Left lobe of liver (tissue), 2 donors: Measurements from ENCODE around the gene ITIH6. TPM values are rescaled to one million over a fixed set of nuclear protein-coding genes. Genes with fewer than 3 reads are reported as not detected.
A peak's percentile ranks its signal among the peaks of the same experiment; 100 is the strongest.
"Not testable (repeated sequence)": the region's sequence is repeated elsewhere in the genome, so short reads cannot be mapped to it uniquely, and the experiment has no call there.

ENCODE experiments used
- ATAC-seq: fragments of 200-7000 bp; cut with Tn5 transposase; one replicate; pipeline ENCODE4 v1.9.1; 2020; ENCODE audit warnings: mild to moderate bottlenecking, moderate library complexity
- DNase-seq: peaks from one replicate; pipeline ENCODE4 v3.0.0-alpha.2; 2020; ENCODE audit warnings: low spot score
- total RNA-seq: library from RNA; stranded (reverse); gene quantifications from one replicate; pipeline ENCODE4 v1.2.1, GENCODE V29; 2021
- donor health status: DM: no; HTN: no; CAD: no; lungs with moderate emphysema.
- donor health status: DM: no; HTN: yes; CAD: no.

Gene ITIH6
- total RNA-seq, 1 donor from 2014 or later, result not detected

GRCh38 chrX:54807524-54808108, 9.6 kb upstream of the ITIH6 start, which contains the start of gene MAGED2:
MAGED2 (plus strand) TSS chrX:54807745; CDS start chrX:54809332, 1,587 bp downstream.
- DNase-seq (no peak), ATAC-seq (no peak)

GRCh38 chrX:54799046-54799445, 991 bp upstream of the ITIH6 start:
- no peak for ATAC-seq
- DNase-seq, result no peak

GRCh38 chrX:54794795-54795194, 3.3 kb downstream of the ITIH6 start:
- DNase-seq (no peak), ATAC-seq (no peak)

GRCh38 chrX:54794028-54794427, 4.0 kb downstream of the ITIH6 start:
- DNase-seq (no peak), ATAC-seq (no peak)

GRCh38 chrX:54789405-54789804, 8.7 kb downstream of the ITIH6 start:
- not testable (repeated sequence) for DNase-seq, ATAC-seq

GRCh38 chrX:54788446-54788845, 9.6 kb downstream of the ITIH6 start:
- ATAC-seq (no peak), DNase-seq (no peak)

- DNase-seq (peak; percentile 51), ATAC-seq (peak; percentile 96)
Observed at GRCh38 chrX:54786967-54787366, 11.1 kb downstream of the ITIH6 start.

GRCh38 chrX:54785901-54786300, 12.2 kb downstream of the ITIH6 start:
- DNase-seq, result peak; percentile 45
- peak; percentile 81 for ATAC-seq

- ATAC-seq (no peak), DNase-seq (no peak)
Observed at GRCh38 chrX:54776987-54777672, 20.9 kb downstream of the ITIH6 start.

- no peak for ATAC-seq
- DNase-seq, result no peak
Observed at GRCh38 chrX:54776061-54776460, 22.0 kb downstream of the ITIH6 start.

- not testable (repeated sequence) for DNase-seq, ATAC-seq
Observed at GRCh38 chrX:54774391-54775094, 23.5 kb downstream of the ITIH6 start.

- ATAC-seq, result no peak
Observed at GRCh38 chrX:54758114-54759055, 39.7 kb downstream of the ITIH6 start.

GRCh38 chrX:54754854-54755253, 43.2 kb downstream of the ITIH6 start:
- DNase-seq (no peak), ATAC-seq (no peak)

More at GRCh38 chrX:54758114-54759055, 39.7 kb downstream of the ITIH6 start:
- DNase-seq, result no peak

GRCh38 chrX:54748626-54749025, 49.4 kb downstream of the ITIH6 start:
- DNase-seq (no peak), ATAC-seq (no peak)

GRCh38 chrX:54747733-54748393, 50.2 kb downstream of the ITIH6 start:
- no peak for ATAC-seq
- no peak for DNase-seq

- no peak for ATAC-seq
- DNase-seq, result no peak
Observed at GRCh38 chrX:54746928-54747327, 51.1 kb downstream of the ITIH6 start.

- ATAC-seq (peak; percentile 91), DNase-seq (no peak)
Observed at GRCh38 chrX:54745676-54746075, 52.4 kb downstream of the ITIH6 start.

GRCh38 chrX:54738567-54738966, 59.5 kb downstream of the ITIH6 start:
- ATAC-seq, DNase-seq: not testable (repeated sequence)

GRCh38 chrX:54736298-54736942, 61.6 kb downstream of the ITIH6 start:
- not testable (repeated sequence) for ATAC-seq, DNase-seq

- ATAC-seq (no peak), DNase-seq (no peak)
Observed at GRCh38 chrX:54721424-54721823, 76.6 kb downstream of the ITIH6 start.
